Cardiac muscle cell (in vitro differentiated cells and primary cell): ENCODE data around the gene SCGB1A1. TPM values are rescaled to one million over a fixed set of nuclear protein-coding genes. Genes with fewer than 3 reads are reported as not detected.
"Not testable (repeated sequence)": the region's sequence is repeated elsewhere in the genome, so short reads cannot be mapped to it uniquely, and the experiment has no call there.

ENCODE experiments used
- DNase-seq, 2 donors: peaks; one replicate each; pipeline versions ENCODE4 v3.0.0 to v3.0.0-alpha.2; 2010 to 2017; ENCODE audit warnings: low read depth in 1 of 2, low spot score in 1 of 2
- H3K27ac ChIP-seq: fragments of 200-600 bp; sonication (generic); 2 replicates; pipeline ENCODE4 v1.5.1; 2016
- H3K27me3 ChIP-seq: fragments of 200-600 bp; sonication (generic); 2 replicates; pipeline ENCODE4 v1.6.0; 2016; ENCODE audit warnings: control low read depth
- H3K36me3 ChIP-seq: fragments of 200-600 bp; sonication (generic); 2 replicates; pipeline ENCODE4 v1.5.1; 2016; ENCODE audit warnings: control low read depth
- H3K4me1 ChIP-seq: fragments of 200-600 bp; sonication (generic); 2 replicates; pipeline ENCODE4 v1.8.1; 2017; ENCODE audit warnings: low read depth, mild to moderate bottlenecking, mixed run types
- H3K4me3 ChIP-seq: fragments of 200-600 bp; sonication (generic); 2 replicates; pipeline ENCODE4 v1.5.1; 2016; ENCODE audit warnings: mild to moderate bottlenecking
- H3K9me3 ChIP-seq: fragments of 200-600 bp; sonication (generic); 2 replicates; pipeline ENCODE4 v1.5.1; 2017; ENCODE audit warnings: low read depth, mild to moderate bottlenecking, control low read depth
- polyA plus RNA-seq: library from polyadenylated mRNA; unstranded; fragments of >200 nt; fragmentation: Nextera tagmentation; extraction: Ambion mirVana; gene quantifications from 2 replicates; pipeline ENCODE4 v1.2.1, GENCODE V29; 2016
- total RNA-seq: library from RNA; depleted of rRNA; stranded (reverse); fragments of >200 nt; gene quantifications from 2 replicates; pipeline ENCODE4 v1.2.3, GENCODE V29; 2016
- TF ChIP-seq, protein P1 (sequence below): IDR thresholded peaks from 2 replicates; pipeline ENCODE4 v1.5.1; 2012; ENCODE audit warnings: low read depth, mild to moderate bottlenecking, low read length

The SCGB1A1 gene
- total and polyA plus RNA-seq, 2 experiments from 2014 or later = not detected

DNA sequence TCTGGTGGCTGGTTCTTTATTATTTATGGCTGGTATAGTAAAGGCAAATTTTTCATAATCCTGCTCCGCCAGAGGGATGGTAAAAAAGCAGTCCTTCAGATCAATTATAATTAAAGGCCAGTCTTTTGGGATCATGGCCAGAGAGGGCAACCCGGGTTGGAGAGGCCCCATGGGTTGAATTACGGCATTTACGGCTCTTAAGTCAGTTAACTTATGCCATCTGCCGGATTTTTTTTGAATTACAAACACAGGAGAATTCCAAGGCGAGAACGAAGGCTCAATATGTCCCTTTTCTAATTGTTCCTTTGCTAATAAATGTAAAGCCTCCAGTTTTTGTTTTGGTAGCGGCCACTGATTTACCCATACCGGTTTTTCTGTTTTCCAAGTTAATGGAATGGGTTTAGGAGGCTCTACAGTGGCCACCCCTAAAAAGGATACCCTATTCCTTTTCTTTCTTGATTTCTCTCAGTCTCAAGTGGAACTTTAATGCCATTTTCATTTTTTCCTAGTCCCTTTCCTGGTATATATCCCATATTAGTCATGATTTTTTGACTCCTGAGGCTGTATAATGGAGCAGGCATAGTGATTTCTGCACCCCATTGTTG lies 40.3 kb upstream of the SCGB1A1 start:
- peak; percentile 65 to 67 for DNase-seq
- not testable (repeated sequence) for H3K4me1 ChIP-seq

DNA sequence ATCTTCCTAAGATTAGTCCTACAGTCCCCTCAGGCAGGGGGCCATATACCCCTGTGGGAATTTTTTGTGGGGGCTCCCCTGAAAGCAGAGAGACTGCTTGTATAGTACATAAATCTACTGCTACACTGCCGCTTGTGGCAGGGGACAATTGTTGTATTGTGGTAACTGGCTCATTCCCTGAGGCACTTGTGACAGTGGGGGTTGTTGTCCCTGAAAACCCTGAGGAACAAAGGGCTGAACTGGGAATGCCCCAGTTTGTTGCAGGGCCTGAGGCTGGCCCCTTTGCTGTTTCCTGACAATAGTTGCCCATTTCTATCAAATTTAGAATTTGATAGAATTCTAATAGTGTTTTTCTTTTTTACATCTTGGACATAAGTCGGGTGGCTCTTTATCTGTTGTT lies 39.2 kb upstream of the SCGB1A1 start:
- DNase-seq, H3K9me3 ChIP-seq, H3K4me3 ChIP-seq, H3K36me3 ChIP-seq, H3K4me1 ChIP-seq, H3K27me3 ChIP-seq, H3K27ac ChIP-seq: not testable (repeated sequence)

More for the DNA sequence above, 40.3 kb upstream of the SCGB1A1 start:
- not testable (repeated sequence) for H3K27ac ChIP-seq, H3K27me3 ChIP-seq, H3K4me3 ChIP-seq, H3K9me3 ChIP-seq, H3K36me3 ChIP-seq
- TF ChIP-seq, protein P1, sequence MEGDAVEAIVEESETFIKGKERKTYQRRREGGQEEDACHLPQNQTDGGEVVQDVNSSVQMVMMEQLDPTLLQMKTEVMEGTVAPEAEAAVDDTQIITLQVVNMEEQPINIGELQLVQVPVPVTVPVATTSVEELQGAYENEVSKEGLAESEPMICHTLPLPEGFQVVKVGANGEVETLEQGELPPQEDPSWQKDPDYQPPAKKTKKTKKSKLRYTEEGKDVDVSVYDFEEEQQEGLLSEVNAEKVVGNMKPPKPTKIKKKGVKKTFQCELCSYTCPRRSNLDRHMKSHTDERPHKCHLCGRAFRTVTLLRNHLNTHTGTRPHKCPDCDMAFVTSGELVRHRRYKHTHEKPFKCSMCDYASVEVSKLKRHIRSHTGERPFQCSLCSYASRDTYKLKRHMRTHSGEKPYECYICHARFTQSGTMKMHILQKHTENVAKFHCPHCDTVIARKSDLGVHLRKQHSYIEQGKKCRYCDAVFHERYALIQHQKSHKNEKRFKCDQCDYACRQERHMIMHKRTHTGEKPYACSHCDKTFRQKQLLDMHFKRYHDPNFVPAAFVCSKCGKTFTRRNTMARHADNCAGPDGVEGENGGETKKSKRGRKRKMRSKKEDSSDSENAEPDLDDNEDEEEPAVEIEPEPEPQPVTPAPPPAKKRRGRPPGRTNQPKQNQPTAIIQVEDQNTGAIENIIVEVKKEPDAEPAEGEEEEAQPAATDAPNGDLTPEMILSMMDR = peak; percentile 34

DNA sequence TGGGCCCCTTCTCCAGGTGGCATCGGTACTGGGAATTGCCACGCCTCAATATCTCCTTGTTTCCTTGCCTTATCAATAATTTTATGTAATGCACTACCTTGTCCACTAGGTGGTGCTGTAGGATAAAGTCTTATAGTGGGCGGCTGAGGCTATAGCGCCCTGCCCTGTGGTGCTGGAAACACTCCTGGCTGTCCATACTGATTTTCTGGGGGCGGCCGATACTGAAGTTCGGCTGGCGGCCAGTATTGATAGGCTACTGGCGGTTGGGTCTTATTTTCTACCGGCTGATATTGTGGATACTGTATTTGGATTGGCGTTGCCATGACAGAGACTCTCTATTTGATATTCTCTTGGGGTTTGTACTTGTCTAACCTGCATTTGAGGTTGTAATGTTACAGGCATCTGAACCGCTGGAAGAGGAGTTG lies 38.0 kb upstream of the SCGB1A1 start:
- H3K27me3 ChIP-seq, H3K4me1 ChIP-seq, H3K36me3 ChIP-seq, H3K9me3 ChIP-seq, H3K4me3 ChIP-seq, H3K27ac ChIP-seq: not testable (repeated sequence)
- DNase-seq = peak; percentile 78 to 82
- TF ChIP-seq, protein P1 = peak; percentile 64

DNA sequence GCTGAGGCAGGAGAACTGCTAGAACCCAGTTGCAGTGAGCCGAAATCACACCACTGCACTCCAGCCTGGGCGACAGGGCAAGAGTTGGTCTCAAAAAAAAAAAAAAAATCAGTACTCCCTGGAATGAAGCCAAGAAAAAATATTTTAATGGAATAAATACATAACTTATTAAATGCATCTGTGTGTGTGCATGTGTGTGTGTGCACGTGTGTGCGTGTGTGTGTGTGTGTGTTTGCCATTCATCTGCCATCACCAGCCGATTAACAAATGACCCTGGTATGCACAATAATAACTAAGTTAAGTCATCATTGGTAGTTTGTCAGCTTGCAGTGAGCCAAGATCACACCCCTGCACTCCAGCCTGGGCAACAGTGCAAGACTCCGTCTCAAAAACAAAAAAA lies 35.0 kb upstream of the SCGB1A1 start:
- Histone ChIP-seq H3K27me3 (no peaks in the 10 kb centered on the region), H3K36me3 (no peaks in the 10 kb centered on the region), H3K9me3 (no peaks in the 10 kb centered on the region), H3K27ac (no peak overlapping the region), H3K4me3 (no peak overlapping the region), H3K4me1 (peaks cover 8% of the 10 kb centered on the region)
- DNase-seq = no peak
- TF ChIP-seq, protein P1 = no peak

DNA sequence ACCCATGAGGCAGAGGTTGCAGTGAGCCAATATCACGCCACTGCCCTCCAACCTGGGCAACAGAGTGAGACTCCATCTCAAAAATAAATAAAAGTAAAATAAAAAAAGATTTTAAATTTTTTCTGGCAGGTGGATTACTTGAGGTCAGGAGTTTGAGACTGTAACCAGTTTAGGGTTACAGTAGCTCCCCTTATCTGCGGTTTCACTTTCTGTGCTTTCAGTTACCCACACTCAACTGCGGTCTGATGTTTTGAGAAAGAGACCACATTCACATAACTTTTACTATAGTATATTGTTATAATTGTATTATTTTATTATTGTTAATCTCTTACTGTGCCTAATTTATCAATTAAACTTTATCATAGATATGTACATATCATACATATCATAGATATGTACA lies 32.8 kb upstream of the SCGB1A1 start:
- not testable (repeated sequence) for H3K36me3 ChIP-seq, H3K9me3 ChIP-seq, H3K27me3 ChIP-seq, H3K4me3 ChIP-seq, H3K27ac ChIP-seq, H3K4me1 ChIP-seq, DNase-seq

DNA sequence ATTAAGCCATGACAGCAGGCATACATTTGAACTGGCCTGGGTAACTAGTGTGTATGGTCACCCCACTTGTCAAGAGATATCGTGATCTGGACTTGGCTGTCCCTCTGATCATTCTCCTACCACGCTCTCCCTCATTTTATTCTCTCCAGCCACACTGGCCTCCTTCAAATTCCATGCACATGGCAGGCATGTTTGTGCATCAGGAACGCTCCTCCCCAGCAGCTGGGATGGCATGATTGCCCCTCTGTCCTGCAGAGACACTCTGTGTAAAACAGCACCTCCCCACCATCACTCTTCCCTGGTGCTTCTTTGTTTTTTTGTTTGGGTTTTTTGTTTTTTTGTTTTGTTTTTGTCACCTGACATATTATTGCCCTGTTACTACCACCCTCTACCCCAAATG lies 31.5 kb upstream of the SCGB1A1 start:
- Histone ChIP-seq H3K9me3 (no peaks in the 10 kb centered on the region), H3K4me1 (peaks cover 6% of the 10 kb centered on the region), H3K4me3 (no peak overlapping the region), H3K27me3 (no peaks in the 10 kb centered on the region), H3K36me3 (no peaks in the 10 kb centered on the region), H3K27ac (no peak overlapping the region)
- DNase-seq = no peak
- TF ChIP-seq, protein P1 = no peak

DNA sequence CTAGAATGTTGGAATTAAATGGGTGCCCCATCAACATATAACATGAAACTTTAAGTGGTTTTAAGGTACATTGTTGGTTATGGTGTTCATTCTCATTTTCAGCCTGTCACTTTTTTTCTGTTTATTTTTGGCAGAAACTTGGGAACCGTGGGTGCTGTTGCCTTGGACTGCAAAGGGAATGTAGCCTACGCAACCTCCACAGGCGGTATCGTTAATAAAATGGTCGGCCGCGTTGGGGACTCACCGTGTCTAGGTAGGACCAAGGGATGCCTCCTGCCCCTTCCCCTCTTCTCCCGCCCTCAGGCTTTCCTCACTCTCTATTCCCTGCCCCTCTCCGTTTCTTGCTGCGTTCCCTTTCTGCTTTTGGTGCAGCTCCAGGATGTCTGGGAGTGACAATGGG lies 29.8 kb upstream of the SCGB1A1 start:
- H3K36me3 ChIP-seq = no peaks in the 10 kb centered on the region
- no peak overlapping the region for H3K4me3 ChIP-seq
- no peaks in the 10 kb centered on the region for H3K4me1 ChIP-seq
- no peaks in the 10 kb centered on the region for H3K9me3 ChIP-seq
- H3K27me3 ChIP-seq = no peaks in the 10 kb centered on the region
- no peak overlapping the region for H3K27ac ChIP-seq
- TF ChIP-seq, protein P1 = no peak
- no peak for DNase-seq
